ENCODE data around the gene PIGT.

DNA sequence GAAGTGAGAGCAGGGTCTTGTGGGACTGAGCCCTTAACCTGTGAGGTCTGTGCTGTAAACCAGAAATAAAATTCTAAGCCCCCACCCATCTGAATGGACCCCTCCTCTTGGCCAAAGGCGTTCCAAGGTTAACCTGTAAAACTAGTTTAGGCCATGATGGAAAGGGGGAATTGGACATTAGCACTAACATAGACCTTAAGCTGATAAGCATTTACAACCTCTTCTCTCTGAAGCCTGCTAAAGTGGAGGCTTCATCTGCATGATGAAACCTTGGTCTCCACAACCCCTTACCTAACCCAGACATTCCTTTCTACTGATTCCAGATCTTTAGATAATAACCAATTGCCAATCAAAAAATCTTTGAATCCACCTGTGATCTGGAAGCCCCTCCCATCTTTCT, 25.8 kb downstream of the PIGT start:
- TF ChIP-seq CTCF (conservative IDR thresholded peaks at IDR 0.05; ENCODE audit: low read depth in 2 of 2) (no peak), EZH2 (IDR thresholded peaks at IDR 0.05; ENCODE audit: low read depth, unreplicated experiment) (no peak), EZH2phosphoT487 (IDR thresholded peaks at IDR 0.05; ENCODE audit: unreplicated experiment) (no peak), ZNF331 (CRISPR knock-in tag; IDR thresholded peaks at IDR 0.05; ENCODE audit: low read depth) (no peak), STAT1 (IDR thresholded peaks at IDR 0.05; ENCODE audit: unreplicated experiment) (no peak), CREB1 (CRISPR knock-in tag; IDR thresholded peaks at IDR 0.05; ENCODE audit: low read depth) (no peak), JUNB (IDR thresholded peaks at IDR 0.05; ENCODE audit: unreplicated experiment) (no peak), ETS1 (IDR thresholded peaks at IDR 0.05) (no peak), POLR2AphosphoS5 (IDR thresholded peaks at IDR 0.05; ENCODE audit: low read depth) (no peak), NANOG (IDR thresholded peaks at IDR 0.05; ENCODE audit: borderline replicate concordance) (no peak)
- TF ChIP-seq, protein P1, sequence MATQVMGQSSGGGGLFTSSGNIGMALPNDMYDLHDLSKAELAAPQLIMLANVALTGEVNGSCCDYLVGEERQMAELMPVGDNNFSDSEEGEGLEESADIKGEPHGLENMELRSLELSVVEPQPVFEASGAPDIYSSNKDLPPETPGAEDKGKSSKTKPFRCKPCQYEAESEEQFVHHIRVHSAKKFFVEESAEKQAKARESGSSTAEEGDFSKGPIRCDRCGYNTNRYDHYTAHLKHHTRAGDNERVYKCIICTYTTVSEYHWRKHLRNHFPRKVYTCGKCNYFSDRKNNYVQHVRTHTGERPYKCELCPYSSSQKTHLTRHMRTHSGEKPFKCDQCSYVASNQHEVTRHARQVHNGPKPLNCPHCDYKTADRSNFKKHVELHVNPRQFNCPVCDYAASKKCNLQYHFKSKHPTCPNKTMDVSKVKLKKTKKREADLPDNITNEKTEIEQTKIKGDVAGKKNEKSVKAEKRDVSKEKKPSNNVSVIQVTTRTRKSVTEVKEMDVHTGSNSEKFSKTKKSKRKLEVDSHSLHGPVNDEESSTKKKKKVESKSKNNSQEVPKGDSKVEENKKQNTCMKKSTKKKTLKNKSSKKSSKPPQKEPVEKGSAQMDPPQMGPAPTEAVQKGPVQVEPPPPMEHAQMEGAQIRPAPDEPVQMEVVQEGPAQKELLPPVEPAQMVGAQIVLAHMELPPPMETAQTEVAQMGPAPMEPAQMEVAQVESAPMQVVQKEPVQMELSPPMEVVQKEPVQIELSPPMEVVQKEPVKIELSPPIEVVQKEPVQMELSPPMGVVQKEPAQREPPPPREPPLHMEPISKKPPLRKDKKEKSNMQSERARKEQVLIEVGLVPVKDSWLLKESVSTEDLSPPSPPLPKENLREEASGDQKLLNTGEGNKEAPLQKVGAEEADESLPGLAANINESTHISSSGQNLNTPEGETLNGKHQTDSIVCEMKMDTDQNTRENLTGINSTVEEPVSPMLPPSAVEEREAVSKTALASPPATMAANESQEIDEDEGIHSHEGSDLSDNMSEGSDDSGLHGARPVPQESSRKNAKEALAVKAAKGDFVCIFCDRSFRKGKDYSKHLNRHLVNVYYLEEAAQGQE (IDR thresholded peaks at IDR 0.05; ENCODE audit: unreplicated experiment) = no peak
- TF ChIP-seq, protein P2, sequence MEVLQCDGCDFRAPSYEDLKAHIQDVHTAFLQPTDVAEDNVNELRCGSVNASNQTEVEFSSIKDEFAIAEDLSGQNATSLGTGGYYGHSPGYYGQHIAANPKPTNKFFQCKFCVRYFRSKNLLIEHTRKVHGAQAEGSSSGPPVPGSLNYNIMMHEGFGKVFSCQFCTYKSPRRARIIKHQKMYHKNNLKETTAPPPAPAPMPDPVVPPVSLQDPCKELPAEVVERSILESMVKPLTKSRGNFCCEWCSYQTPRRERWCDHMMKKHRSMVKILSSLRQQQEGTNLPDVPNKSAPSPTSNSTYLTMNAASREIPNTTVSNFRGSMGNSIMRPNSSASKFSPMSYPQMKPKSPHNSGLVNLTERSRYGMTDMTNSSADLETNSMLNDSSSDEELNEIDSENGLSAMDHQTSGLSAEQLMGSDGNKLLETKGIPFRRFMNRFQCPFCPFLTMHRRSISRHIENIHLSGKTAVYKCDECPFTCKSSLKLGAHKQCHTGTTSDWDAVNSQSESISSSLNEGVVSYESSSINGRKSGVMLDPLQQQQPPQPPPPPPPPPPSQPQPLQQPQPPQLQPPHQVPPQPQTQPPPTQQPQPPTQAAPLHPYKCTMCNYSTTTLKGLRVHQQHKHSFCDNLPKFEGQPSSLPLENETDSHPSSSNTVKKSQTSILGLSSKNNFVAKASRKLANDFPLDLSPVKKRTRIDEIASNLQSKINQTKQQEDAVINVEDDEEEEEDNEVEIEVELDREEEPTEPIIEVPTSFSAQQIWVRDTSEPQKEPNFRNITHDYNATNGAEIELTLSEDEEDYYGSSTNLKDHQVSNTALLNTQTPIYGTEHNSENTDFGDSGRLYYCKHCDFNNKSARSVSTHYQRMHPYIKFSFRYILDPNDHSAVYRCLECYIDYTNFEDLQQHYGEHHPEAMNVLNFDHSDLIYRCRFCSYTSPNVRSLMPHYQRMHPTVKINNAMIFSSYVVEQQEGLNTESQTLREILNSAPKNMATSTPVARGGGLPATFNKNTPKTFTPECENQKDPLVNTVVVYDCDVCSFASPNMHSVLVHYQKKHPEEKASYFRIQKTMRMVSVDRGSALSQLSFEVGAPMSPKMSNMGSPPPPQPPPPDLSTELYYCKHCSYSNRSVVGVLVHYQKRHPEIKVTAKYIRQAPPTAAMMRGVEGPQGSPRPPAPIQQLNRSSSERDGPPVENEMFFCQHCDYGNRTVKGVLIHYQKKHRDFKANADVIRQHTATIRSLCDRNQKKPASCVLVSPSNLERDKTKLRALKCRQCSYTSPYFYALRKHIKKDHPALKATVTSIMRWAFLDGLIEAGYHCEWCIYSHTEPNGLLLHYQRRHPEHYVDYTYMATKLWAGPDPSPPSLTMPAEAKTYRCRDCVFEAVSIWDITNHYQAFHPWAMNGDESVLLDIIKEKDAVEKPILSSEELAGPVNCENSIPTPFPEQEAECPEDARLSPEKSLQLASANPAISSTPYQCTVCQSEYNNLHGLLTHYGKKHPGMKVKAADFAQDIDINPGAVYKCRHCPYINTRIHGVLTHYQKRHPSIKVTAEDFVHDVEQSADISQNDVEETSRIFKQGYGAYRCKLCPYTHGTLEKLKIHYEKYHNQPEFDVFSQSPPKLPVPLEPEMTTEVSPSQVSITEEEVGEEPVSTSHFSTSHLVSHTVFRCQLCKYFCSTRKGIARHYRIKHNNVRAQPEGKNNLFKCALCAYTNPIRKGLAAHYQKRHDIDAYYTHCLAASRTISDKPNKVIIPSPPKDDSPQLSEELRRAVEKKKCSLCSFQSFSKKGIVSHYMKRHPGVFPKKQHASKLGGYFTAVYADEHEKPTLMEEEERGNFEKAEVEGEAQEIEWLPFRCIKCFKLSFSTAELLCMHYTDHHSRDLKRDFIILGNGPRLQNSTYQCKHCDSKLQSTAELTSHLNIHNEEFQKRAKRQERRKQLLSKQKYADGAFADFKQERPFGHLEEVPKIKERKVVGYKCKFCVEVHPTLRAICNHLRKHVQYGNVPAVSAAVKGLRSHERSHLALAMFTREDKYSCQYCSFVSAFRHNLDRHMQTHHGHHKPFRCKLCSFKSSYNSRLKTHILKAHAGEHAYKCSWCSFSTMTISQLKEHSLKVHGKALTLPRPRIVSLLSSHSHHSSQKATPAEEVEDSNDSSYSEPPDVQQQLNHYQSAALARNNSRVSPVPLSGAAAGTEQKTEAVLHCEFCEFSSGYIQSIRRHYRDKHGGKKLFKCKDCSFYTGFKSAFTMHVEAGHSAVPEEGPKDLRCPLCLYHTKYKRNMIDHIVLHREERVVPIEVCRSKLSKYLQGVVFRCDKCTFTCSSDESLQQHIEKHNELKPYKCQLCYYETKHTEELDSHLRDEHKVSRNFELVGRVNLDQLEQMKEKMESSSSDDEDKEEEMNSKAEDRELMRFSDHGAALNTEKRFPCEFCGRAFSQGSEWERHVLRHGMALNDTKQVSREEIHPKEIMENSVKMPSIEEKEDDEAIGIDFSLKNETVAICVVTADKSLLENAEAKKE (CRISPR knock-in tag; IDR thresholded peaks at IDR 0.05) = no peak

Data from GM23338 (cell line).